HT1080 (cell line): ENCODE measurements around the gene PXDN. TPM values are rescaled to one million over a fixed set of nuclear protein-coding genes. Genes with fewer than 3 reads are reported as not detected.

Source experiments
- DNase-seq: peaks from one replicate; pipeline ENCODE4 v3.0.0-alpha.2; 2015; ENCODE audit warnings: low read depth
- total RNA-seq: library from RNA; depleted of rRNA; stranded (reverse); fragments of >200 nt; shearing (Covaris generic); gene quantifications from 2 replicates; pipeline ENCODE4 v1.2.3, GENCODE V29; 2014

PXDN gene
- total RNA-seq, 1 experiment from 2014 or later, result 0.88 TPM

DNA sequence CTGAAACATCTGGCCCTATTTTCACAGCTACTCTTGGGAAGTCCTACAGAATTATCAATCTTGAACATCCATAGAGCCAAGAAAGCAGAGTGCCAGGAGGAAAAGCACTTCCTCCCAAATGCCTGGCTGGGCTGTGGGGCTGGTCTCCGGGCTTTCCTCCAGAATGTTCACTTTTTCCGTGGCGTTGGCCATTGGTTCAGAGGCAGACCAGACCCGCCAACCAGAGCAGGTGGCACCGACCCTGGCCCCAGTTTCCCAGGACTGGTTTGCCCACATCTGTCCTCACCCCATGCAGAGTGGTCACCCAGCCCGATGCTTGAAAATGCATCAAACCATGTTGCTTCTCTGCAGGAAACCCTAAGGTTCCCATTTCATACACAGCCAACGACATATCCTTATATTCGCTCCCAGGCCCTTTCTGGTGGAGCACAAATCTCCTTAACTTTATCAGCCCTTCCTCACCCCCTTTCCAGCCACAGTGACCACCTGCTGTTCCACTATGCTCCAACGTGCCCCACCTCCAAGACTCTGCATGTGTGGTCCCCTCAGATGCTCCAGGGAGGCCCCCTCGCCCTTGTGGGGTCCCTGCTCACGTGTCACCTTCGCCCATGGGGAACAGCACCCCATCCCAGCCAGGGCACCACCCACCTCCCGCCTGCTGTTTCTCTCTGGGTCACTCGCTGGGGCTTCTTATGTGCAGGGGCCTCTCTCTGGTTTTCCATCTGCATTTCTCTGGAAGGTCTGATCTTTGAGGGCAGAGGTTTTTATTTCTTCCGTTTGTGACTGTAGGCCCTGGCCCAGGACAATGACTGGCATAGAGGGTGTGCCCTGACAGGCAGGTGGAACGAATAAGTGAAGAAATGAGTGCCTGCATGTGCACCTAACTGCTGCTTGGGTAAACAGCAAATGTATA lies 92.9 kb downstream of the PXDN start:
- no peak for DNase-seq

DNA sequence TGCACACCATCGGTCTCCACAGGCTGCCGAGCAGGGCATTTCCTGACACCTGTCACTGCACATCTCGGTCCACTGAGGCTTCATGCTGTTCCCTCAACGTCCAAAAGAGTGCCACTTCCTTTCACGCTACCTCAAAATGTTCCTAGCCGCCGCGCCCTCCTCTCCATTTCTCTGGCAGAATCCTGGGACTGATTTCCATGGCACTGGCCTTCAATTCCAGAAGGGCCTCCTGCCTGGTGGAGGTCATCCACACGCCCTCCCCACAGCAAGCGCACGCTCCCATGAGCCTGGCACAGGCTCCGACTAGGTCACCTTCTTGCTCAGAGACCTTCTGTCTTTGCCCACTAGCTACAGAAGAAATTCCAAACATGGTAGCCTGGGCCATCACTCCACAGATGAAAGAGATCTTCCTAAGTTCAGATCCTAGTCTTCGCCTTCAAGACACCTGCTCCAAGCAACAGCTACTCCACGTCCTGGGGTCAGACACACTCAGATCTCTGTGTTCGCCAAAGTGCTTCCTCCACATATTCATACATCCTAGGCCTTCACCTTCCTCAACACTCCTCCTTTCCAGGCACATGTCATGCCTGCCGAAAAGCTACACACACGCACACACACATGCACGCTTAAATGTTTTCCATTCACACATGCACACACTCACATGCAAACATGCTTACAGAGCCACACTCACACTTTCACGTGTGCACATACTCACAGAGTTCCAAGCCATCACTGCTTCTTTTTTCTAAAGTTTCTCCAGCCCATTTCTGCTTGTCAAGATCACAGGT lies 94.0 kb downstream of the PXDN start:
- DNase-seq, result no peak

DNA sequence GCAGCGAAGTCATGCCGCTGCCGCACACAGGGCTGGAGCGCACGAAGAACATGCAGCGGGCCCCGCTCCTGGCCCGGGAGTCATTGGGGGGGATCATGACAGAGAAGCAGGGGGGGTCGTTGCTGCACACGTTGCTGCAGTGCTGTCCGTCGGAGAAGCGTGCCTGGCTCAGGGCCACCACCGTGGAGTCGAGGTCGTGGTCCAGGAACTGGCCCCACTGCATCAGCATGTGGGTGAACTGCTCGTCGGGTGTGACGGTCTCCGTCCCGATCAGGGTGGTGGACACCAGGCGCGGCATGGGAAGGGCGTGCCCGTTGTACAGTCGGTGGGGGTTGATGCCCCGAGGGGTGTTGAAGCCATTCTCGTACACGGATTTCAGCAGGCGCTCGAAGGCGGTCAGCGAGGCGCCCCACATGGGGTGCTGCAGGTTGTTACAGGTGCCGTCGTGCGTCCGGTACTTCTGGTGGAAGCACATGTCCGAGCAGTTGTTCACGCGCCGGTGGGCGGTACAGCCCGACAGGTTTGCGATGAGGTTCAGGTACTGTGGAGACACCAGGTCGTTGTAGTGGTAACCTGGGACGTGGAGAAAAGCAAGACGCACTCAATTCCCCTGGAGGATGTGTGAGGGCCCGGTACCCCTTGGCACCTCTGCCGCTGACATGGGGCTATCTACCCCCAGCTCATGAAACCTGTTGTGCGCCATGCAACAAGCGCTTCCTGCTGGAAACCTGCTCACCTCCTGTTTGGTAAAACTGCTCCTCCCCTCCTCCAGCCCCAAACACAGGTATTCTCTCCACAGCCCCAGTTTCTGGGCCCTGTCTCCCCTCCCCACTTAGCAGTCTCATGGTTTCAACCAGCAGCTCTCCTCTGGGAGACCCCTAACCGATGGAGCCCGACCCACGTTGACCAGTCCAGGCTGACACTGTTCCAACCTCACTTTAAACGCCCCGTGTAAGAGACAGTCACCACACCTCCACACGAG lies 94.9 kb downstream of the PXDN start:
- DNase-seq, result no peak

DNA sequence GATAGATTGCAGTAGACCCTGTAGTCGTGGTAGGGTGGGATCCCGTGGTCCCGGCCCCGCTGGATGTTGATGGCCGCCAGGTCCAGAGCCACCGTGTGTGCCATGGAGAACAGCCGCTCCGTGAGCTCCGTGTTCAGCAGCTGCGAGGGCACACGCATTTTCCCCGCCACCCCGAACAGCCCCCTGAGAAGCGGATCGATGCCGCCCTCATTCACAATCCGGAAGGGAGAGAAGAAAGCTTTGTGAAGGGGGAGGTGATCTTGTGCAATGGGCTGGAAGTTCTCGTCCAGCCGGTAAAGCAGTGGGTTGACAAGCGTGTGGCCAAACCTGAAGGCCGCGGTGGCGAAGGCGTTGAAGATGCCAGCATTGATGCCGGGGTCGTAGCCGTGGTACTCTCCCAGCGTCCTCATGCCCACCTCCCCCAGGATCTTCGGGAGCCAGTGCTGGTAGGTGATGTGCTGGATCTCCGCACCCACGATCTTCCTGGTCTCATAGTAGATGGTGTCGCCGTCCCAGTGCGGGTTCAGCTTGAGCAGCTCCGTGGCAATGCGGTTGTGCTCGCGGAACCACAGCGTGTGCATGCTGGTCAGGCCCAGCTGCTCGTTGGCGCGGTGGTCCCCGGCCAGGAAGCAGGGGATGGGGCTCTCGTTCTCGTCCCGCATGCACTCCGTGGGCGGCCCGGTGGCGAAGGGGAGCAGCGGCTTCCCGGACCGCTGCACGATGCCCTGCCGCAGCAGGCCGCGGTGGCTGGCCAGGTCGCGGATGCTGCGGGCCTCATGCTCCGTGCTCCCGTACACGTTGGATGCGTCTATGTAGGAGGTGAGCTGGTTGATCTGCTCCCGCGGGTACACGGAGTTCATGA lies 95.8 kb downstream of the PXDN start:
- DNase-seq, result no peak

DNA sequence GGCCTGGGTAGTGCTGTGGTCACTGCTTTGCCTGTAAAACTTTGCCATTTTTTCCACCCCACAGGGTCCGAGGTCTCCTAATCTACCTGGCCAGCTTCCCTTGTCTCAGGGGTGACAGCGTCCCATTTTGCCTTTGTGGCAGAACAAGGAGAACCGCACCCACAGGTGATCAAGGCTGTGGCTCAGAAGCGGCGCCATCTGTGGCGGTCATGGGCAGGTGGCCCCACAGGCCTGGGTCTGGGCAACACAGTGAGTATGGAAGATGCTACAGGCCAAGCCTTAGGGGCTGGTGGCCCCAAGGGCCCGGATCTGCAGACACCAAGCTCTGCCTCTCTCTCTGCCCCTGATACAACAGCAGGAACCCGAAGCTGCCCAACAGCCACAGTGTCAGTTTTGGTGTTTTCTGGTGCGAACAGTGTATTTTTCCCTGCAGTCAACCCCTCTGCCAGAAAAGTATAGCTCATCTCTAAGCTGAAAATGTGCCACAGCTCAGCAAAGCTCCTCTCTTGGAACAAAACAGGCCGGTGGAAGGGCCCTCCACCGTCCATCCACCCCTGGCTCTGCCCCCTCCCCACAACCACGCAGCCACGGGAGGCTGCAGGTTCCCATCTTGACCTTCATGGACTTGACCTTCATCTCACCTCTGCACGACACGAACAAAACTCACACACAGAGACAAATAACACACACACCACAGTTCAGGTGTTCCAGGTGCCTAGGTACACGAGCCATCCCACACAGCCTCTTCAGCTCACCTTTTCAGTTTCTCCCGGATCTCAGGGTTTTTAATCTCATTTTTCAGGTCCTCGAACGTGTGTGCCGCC lies 96.7 kb downstream of the PXDN start:
- DNase-seq, result no peak

DNA sequence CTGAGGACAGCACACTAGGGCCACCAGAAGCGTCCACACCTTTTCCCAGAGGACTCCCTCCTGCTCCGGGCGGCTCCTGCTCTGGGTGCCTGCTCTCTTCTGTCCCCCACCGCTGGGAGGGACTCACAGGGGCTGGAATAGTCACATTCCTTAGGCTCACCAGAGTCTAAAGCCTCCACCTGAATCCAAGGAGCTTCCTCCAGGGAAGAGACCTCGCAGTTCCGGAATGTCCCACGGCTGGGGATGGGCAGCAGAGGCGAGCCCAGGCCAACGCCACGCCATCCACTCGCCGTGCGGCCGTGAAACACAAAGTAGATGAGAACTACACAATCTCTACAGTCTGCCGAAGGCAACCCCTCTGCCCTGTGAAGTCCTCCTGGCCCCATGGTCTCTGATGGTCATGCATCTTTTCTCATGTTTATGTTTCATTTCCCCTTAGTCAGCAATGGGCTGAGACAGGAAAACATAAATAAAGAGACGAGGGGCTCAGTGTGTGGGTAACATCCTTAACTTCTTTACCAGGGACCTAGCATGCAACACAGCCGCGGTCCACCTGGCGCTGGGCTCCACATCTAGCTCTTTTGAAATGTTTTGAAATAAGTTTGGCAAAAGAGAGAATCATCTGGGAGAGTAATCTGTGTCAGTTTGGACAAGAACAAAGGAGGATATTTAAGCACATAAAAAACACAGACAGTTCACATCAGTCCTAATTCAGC lies 98.4 kb downstream of the PXDN start:
- DNase-seq, result no peak

DNA sequence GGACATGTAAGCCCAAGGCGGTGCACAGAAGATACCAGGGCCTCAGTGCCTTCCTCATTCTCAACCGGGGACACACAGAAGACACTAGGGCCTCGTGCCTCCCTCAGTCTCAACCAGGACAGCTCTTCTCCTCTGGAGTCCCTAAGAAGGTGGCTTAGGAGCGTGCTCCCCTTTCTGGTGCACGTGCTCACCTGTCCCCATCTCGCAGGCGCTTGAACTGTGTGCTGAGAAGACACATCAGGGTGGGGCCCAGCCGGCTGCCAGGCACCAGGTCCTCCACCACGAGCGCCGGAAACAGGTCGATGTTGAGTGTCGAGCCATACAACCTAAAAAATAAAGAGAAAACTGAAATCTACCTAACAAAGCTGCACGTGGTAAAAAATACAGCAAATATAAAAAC lies 99.9 kb downstream of the PXDN start:
- DNase-seq, result no peak

DNA sequence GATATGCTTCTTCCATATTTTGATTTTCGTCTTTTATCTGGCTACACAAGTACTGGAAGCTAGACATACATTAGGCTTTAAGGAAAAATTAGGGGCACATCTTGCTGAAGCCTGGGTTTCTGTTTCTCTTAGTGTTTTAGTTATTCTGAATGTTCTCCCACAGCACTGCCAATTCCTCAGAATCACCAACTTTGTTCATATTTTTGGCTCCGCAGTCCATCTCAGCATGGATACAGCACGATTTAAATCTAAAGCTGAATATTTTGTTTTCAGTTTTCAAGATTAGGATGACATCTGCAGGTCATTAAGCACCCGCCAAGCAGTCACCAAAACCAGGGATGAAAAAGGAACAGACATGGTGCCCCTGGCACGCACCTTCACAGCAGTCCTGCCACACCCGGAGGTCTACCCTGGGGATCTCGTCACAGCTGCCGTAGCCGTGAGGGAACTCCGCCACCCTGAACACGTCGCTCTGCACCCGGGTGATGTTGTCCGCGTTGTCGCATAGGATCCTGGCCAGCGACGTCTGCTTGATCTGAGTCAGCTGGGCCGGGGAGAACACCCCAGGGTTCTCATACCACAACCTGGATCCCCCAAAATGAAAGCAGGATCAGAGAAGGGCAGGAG lies 101.2 kb downstream of the PXDN start:
- no peak for DNase-seq

DNA sequence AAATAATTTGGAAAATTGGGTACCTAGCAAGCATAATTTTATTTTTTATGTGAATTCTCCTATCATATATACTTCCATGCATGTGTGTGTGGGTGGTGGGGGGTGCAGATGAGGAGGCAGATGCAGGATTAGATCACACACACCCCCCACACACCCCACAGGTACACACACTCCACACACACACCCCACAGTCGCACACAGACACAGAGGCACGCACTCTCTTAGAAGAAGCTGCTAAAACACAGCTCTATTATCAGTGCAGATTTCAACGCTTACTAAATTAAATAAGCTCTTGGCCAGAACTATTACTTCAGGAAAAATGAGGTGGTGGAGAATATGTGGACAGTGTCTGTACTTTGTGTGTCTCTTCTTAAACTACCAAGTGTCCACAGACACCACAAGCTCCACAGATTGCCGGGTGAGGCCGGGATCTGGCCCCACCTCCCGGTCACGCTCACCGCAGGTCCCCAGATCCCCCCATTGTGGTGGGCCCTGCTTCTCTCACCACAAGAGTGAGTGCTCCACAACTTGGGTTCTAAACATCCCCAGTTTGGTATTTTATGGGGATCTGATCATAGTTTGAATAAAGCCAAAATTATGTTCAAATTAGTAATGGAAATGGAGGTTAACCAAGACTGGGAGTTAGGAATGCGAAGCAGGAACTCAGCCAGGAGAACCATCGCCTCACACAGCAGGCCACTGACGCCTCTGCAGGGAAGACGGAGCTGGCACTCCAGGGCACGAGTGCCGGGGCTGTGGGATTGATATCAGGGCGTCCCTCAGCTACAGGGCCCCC lies 102.1 kb downstream of the PXDN start:
- DNase-seq, result no peak

DNA sequence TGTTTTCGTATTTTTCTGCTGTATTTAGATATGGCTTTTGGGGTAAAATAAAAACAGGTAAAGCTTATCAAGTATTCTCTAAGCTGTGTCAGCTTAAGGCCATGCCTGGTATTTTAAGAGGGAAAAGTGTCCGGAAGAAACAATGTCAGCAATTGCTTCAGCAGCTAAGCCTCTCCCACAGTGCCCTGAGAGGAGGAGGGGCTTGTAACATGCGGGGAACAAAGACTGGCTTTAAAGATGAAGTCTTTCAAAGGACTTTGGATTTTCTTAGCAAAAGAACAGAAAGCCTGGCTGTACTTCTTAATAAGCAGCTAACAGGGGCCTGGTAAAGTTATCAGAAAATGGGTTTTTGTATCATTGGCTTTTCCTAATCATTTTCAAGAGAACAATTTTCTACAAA lies 102.8 kb downstream of the PXDN start:
- no peak for DNase-seq

DNA sequence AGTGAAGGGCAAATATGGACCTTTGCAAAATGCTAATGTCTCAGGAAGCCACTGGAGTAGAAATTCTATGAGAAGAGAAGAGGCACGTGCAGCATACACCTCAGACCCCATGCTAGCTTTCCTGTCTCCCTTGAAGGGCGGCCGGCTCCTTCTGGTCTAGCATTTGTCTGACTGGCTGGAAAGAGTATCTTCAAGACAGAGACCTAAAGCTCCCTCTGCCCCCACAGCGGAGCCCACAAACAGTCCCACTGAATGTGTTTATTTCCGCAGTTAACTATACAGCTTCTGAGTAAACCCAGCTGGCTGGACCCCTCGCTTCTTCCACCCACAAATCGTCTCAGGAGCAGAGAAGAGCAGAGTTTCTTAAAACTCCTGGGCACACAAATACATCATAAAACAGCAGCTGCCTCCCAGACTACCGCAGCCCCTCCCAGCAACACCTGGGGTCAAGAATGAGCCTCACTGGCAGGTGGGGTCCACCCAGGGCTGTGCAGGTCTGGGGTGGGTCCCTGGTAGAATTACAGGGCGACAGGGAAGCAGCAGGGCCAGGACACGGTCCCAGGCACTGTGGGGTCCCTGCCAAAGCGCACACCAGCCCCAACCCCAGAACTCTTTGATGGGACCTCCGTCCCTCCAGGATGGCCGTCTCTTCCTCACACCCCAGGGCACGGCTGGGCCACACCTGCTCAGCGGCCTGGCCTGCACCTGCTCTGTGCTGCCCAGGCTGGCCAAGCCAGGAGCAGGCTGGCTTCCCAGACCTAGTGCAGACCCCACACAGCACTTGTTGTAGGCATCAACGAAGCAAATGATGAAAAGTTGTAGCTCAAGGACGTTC lies 103.8 kb downstream of the PXDN start:
- no peak for DNase-seq

DNA sequence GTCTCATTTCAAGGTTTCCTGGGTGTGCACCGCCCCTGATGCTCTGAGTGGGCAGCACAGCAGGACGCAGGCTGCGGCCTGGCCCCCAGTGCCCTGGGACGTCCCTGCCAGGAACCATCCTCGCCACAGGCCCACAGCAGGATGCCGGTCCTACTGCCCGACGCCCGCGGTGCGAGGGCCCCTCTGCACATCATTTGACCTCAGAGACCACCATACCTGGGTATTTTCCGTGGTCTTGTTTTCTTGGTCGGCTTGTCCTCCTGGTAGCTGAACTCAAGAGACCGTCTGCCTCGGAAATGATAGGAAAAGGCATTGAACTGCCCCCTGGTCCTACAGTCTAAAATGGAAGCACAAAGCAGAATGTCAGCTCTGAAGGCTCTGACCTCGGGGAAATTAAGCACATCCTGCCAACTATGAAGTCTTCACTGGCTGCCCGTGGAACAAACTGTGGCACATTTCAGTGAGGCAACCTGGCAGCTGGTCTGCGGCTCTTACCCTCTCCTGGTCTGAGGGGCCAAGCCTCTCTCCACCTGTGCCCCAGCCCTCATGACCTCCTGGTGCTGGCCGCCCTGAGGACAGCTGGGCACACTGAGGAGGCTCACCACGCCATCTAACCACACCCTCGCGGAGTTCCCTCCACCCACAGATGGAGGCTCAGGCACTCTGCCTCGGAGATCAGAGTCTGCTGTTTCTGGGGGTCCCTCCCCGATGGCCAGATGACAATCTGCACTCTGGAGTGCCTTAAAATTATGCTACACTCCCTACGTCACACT lies 105.0 kb downstream of the PXDN start:
- DNase-seq, result no peak

DNA sequence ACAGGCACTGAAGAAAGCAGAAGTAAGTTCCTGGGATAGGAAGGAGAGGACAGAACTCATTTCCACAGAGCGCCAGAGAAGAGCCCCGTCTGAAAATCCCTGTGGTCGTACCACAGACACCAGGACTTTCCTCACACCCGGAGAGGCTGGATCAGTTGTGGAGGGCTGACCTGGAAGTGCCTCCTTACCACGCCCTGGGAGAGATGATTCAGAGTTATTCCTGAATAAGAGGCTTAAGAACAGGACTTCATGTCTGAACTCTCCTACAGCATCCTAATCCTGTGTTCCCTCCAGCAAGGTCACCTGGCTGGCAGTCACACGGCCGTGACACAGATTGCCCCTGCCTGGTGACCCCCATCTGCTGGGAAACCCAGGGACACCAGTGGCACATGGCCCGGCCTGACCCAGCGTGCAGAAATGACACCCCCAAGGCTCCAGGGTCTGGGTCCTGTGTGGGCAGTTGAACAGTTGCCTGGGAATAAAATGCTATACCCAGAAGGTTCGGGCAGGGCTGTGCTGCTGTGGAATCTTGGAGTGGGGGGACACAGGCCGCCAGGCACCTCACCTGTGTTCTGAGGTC lies 105.9 kb downstream of the PXDN start:
- no peak for DNase-seq

DNA sequence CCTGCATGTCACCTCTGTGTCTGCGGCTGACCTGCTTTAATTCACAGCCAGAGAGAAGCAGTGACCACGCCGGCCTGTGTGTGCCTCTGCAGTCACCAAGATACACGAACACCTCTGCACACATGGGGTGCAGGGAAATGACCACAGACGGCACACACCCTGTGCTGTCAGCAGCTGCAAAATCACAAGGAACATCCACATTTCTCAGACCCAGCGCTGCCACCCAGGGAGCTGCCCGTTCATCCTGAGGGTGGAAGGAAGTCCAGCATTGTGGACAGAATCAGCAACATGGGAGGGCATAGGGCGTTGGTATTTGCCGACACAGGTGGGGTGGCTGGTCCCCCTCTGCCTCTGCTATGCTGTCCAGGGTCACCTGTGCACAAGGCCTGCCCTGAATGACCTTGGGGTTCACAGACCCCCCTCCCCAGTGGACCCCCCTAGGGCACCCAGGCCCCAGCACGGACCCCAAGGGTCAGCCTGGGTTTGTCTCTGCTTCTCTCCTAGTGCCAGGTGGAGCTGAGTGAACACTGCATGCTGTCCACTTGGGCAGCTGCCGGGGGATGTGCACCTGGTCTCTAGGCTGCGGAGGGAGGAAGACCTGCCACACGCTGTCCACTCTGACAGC lies 107.4 kb downstream of the PXDN start:
- DNase-seq, result no peak

DNA sequence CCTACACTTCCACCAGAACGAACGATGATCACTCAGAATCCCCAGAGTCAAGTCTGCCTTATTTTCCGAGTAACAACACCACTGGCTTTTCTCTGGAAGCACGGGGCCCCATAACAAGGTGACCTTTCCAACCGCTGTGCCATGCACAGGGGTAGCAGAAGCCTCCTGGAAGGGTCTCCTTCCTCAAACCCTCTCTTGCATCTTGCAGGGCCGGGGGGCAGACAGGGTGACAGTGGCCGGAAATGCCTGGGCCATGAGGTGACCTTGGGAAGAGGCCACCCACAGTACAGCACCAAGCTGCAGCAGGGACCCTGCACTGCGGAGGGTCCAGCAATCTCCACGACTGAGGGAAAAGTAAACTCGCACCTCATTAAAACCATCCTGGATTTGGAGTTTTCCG lies 108.5 kb downstream of the PXDN start:
- no peak for DNase-seq
